Suprapubic skin (tissue), 4 donors: ENCODE measurements around the gene MIB1. TPM values are rescaled to one million over a fixed set of nuclear protein-coding genes. Genes with fewer than 3 reads are reported as not detected.
"Not testable (repeated sequence)": the region's sequence is repeated elsewhere in the genome, so short reads cannot be mapped to it uniquely, and the experiment has no call there.

Experiments used
- DNase-seq, 2 donors: peaks; one replicate each; pipeline ENCODE4 v3.0.0-alpha.2; 2019; ENCODE audit warnings: low spot score in 2 of 2
- H3K27ac ChIP-seq: fragments of 200-600 bp; sonication (generic); one replicate; pipeline ENCODE4 v1.5.1; 2019
- H3K27me3 ChIP-seq: fragments of 200-600 bp; sonication (generic); one replicate; pipeline ENCODE4 v1.5.1; 2019
- H3K36me3 ChIP-seq: fragments of 200-600 bp; sonication (generic); one replicate; pipeline ENCODE4 v1.5.1; 2019
- H3K4me1 ChIP-seq: fragments of 200-600 bp; sonication (generic); one replicate; pipeline ENCODE4 v1.5.1; 2019
- H3K4me3 ChIP-seq: fragments of 200-600 bp; sonication (generic); one replicate; pipeline ENCODE4 v1.5.1; 2019; ENCODE audit warnings: mild to moderate bottlenecking
- H3K9me3 ChIP-seq: fragments of 200-600 bp; sonication (generic); one replicate; pipeline ENCODE4 v1.5.1; 2019
- EP300 ChIP-seq: sonication (generic); formaldehyde crosslinking; IDR thresholded peaks from one replicate; pipeline ENCODE4 v1.6.1; 2017; ENCODE audit warnings: antibody characterized with exemption
- POLR2A ChIP-seq, 2 donors: fragments of 450-650 bp; IDR thresholded peaks; one replicate each; pipeline ENCODE4 v1.6.1; 2017; ENCODE audit warnings: antibody characterized with exemption in 2 of 2, mild to moderate bottlenecking in 2 of 2, moderate library complexity in 2 of 2
- POLR2AphosphoS5 ChIP-seq, 3 donors: sonication (generic); formaldehyde crosslinking; IDR thresholded peaks; one replicate each; pipeline ENCODE4 v1.6.1; 2017; ENCODE audit warnings: antibody characterized with exemption in 3 of 3
- WGBS: methylation state at CpG from one replicate; pipeline ENCODE4 v1.1.5; 2018; 5-methylcytosine and 5-hydroxymethylcytosine counted together
- total RNA-seq, 4 donors: library from RNA; depleted of rRNA; stranded (reverse); fragments of >200 nt; gene quantifications; one replicate each; pipeline ENCODE4 v1.1.0, GENCODE V29; 2016
- TF ChIP-seq, protein P1 (sequence below), 2 donors: fragments of 200-600 bp in 1 of 2; fragments of 450-650 bp in 1 of 2; sonication (generic) in 1 of 2; IDR thresholded peaks; one replicate each; pipeline ENCODE4 v1.5.1; 2016 to 2019; ENCODE audit warnings: antibody characterized with exemption in 2 of 2, mild to moderate bottlenecking in 1 of 2, moderate library complexity in 1 of 2

Gene MIB1
- total RNA-seq, 4 donors from 2014 or later = 16.6 to 25.4 (median 24.1) TPM

DNA sequence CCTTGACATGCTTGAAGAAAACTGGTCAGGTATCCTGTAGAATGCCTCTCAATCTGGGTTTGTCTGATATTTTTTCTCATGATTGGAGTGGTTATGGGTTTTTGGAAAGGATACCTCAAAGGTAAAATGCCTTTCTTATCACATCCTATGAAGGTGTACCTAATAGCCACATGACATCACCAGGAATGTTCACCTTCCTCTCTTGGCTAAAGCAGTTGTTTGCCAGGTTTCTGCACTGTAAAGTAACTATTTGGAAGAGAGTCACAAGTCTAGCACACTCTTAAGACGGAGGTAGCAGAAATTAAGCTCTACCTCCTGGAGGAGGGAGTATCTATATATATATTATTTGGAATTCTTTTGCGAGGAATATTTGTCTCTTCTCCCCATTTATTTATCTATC is 17.9 kb upstream of the MIB1 start:
- no peak overlapping the region for H3K4me3 ChIP-seq
- no peak for TF ChIP-seq EP300
- no peak for TF ChIP-seq POLR2AphosphoS5 (IDR thresholded peaks at IDR 0.05)
- TF ChIP-seq POLR2A (IDR thresholded peaks at IDR 0.05) = no peak
- TF ChIP-seq, protein P1, sequence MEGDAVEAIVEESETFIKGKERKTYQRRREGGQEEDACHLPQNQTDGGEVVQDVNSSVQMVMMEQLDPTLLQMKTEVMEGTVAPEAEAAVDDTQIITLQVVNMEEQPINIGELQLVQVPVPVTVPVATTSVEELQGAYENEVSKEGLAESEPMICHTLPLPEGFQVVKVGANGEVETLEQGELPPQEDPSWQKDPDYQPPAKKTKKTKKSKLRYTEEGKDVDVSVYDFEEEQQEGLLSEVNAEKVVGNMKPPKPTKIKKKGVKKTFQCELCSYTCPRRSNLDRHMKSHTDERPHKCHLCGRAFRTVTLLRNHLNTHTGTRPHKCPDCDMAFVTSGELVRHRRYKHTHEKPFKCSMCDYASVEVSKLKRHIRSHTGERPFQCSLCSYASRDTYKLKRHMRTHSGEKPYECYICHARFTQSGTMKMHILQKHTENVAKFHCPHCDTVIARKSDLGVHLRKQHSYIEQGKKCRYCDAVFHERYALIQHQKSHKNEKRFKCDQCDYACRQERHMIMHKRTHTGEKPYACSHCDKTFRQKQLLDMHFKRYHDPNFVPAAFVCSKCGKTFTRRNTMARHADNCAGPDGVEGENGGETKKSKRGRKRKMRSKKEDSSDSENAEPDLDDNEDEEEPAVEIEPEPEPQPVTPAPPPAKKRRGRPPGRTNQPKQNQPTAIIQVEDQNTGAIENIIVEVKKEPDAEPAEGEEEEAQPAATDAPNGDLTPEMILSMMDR (IDR thresholded peaks at IDR 0.05) = no peak
- no peaks in the 10 kb centered on the region for H3K9me3 ChIP-seq
- no peak for DNase-seq
- no peaks in the 10 kb centered on the region for H3K27me3 ChIP-seq
- no peak overlapping the region for H3K27ac ChIP-seq
- WGBS = 72% methylated on average over 2 of the region's 2 CpGs
- H3K36me3 ChIP-seq = no peaks in the 10 kb centered on the region
- H3K4me1 ChIP-seq = no peaks in the 10 kb centered on the region

DNA sequence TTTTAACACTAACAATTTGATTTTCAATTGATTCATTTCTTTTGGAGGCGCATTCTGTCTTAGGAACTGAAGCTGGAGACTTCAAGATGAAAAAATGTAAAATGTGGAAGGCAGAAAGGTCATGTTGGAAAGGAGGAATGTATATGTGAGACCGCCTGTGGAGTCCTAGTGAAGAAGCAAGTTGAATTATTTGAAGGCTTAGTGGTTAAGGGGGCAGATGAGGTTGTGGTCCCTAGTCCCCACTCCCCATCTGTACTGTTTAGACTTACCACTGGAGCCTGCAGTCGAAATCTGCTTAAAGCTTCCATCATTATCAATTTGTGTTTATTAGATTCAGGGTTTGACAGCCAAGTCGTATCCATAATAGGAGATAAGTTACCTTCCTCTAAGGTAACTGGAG is 15.4 kb upstream of the MIB1 start:
- no peaks in the 10 kb centered on the region for H3K9me3 ChIP-seq
- no peaks in the 10 kb centered on the region for H3K4me1 ChIP-seq
- H3K27ac ChIP-seq = no peak overlapping the region
- no peak for DNase-seq
- TF ChIP-seq EP300 = no peak
- no peak for TF ChIP-seq POLR2AphosphoS5 (IDR thresholded peaks at IDR 0.05)
- TF ChIP-seq, protein P1 (IDR thresholded peaks at IDR 0.05) = no peak
- no peak for TF ChIP-seq POLR2A (IDR thresholded peaks at IDR 0.05)
- 81% methylated on average over 4 of the region's 4 CpGs for WGBS
- H3K27me3 ChIP-seq = no peaks in the 10 kb centered on the region
- no peaks in the 10 kb centered on the region for H3K36me3 ChIP-seq
- no peak overlapping the region for H3K4me3 ChIP-seq

DNA sequence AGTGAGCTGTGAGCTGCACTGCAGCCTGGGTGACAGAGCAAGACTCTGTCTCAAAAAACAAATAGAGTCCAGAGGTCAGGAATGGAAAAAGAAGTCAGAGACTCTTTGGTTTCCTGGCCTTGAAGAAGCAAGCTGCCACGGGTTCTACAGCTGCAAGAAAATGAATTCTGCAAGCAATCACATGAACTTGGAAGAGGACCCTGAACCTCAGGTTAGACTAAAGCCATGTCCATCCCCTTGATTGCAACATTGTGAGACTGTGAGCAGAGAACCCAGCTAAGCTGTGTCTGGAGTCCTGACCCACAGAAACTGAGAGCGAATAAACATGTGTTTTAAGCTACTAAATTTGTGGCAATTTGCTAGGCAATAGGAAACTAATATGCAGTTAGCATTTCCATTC is 12.9 kb upstream of the MIB1 start:
- TF ChIP-seq EP300 = no peak
- no peak for TF ChIP-seq POLR2AphosphoS5 (IDR thresholded peaks at IDR 0.05)
- TF ChIP-seq, protein P1 (IDR thresholded peaks at IDR 0.05) = no peak
- no peak for TF ChIP-seq POLR2A (IDR thresholded peaks at IDR 0.05)
- Histone ChIP-seq H3K36me3 (no peaks in the 10 kb centered on the region), H3K27me3 (no peaks in the 10 kb centered on the region), H3K9me3 (no peaks in the 10 kb centered on the region), H3K4me3 (no peak overlapping the region), H3K4me1 (no peaks in the 10 kb centered on the region), H3K27ac (no peak overlapping the region)
- 83% methylated on average over 2 of the region's 2 CpGs for WGBS
- DNase-seq = no peak

DNA sequence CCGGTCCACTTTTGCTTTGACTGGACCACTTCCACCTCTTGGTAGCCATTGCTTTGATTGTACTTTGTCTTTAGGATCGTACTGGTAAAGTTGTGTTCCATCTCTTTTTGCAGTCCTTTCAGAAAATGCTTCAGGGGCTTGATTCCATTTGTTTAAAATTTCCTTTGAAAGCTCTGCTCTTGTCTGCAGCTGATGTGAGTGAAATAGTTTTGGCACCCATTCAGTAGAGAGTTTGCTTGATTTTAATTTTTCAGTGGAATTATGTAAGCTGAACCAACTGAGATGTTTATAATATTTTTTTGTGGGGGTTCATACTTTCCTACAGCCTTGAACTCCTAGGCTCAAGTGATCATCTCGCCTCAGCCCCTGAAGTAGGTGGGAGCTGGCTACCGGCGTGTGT is 7.6 kb upstream of the MIB1 start:
- 84% methylated on average over 5 of the region's 5 CpGs for WGBS
- TF ChIP-seq, protein P1 (IDR thresholded peaks at IDR 0.05) = no peak
- TF ChIP-seq EP300 (no peak), POLR2AphosphoS5 (IDR thresholded peaks at IDR 0.05) (no peak), POLR2A (IDR thresholded peaks at IDR 0.05) (no peak)
- Histone ChIP-seq H3K9me3 (no peaks in the 10 kb centered on the region), H3K4me3 (no peak overlapping the region), H3K27ac (no peak overlapping the region), H3K36me3 (no peaks in the 10 kb centered on the region), H3K27me3 (no peaks in the 10 kb centered on the region), H3K4me1 (no peaks in the 10 kb centered on the region)
- DNase-seq = no peak

DNA sequence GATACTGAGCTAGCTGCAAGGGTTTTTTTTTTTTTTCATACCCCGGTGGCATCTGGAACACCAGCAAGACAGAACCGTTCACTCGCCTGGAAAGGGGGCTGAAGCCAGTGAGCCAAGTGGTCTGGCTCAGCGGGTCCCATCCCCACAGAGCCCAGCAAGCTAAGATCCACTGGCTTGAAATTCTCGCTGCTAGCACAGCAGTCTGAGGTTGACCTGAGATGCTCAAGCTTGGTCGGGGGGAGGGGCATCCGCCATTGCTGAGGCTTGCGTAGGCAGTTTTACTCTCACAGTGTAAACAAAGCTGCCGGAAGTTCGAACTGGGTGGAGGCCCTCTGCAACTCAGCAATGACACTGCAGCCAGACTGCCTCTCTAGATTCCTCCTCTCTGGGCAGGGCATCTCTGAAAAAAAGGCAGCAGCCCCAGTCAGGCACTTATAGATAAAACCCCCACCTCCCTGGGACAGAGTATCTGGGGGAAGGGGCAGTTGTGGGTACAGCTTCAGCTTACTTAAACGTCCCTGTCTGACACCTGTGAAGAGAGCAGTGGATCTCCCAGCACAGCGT is 5.1 kb upstream of the MIB1 start:
- WGBS = 61% methylated on average over 4 of the region's 12 CpGs
- Histone ChIP-seq H3K27ac (no peak overlapping the region), H3K9me3 (no peaks in the 10 kb centered on the region), H3K36me3 (no peaks in the 10 kb centered on the region), H3K27me3 (no peaks in the 10 kb centered on the region), H3K4me3 (no peak overlapping the region), H3K4me1 (peaks cover 6% of the 10 kb centered on the region)
- no peak for DNase-seq
- TF ChIP-seq POLR2AphosphoS5 (IDR thresholded peaks at IDR 0.05) (no peak), POLR2A (IDR thresholded peaks at IDR 0.05) (no peak), EP300 (no peak)
- TF ChIP-seq, protein P1 (IDR thresholded peaks at IDR 0.05) = no peak

DNA sequence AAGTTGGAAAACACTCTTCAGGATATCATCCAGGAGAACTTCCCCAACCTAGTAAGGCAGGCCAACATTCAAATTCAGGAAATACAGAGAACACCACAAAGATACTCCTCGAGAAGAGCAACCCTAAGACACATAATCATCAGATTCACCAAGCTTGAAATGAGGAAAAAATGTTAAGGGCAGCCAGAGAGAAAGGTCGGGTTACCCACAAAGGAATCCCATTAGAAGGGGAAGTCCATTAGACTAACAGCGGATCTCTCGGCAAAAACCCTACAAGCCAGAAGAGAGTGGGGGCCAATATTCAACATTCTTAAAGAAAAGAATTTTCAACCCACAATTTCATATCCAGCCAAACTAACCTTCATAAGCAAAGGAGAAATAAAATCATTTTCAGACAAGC is 3.7 kb upstream of the MIB1 start:
- not testable (repeated sequence) for DNase-seq, H3K36me3 ChIP-seq, H3K9me3 ChIP-seq, H3K27ac ChIP-seq, H3K4me3 ChIP-seq, H3K27me3 ChIP-seq
- WGBS = 90% methylated on average over 4 of the region's 4 CpGs
- H3K4me1 ChIP-seq = peaks cover 11% of the 10 kb centered on the region
